Tibial nerve (tissue), 4 donors: ENCODE data around the gene ABT1.

Experiments
- CTCF ChIP-seq, 5 experiments: fragments of 200-600 bp in 3 of 5; fragments of 450-650 bp in 2 of 5; sonication (generic) in 3 of 5; IDR thresholded peaks; one replicate each; pipeline ENCODE4 v1.5.1; 2016 to 2019; ENCODE audit warnings: antibody characterized with exemption in 5 of 5, mild to moderate bottlenecking in 3 of 5, moderate library complexity in 2 of 5
- EP300 ChIP-seq, 2 donors: sonication (generic); formaldehyde crosslinking; IDR thresholded peaks; one replicate each; pipeline ENCODE4 v1.6.1; 2017; ENCODE audit warnings: antibody characterized with exemption in 2 of 2, mild to moderate bottlenecking in 1 of 2
- POLR2A ChIP-seq, 2 donors: fragments of 450-650 bp; IDR thresholded peaks; one replicate each; pipeline ENCODE4 v1.6.1; 2017; ENCODE audit warnings: antibody characterized with exemption in 2 of 2, mild to moderate bottlenecking in 2 of 2, moderate library complexity in 2 of 2

GRCh38 chr6:26554447-26554696, 42.4 kb upstream of the ABT1 start:
- no peak for TF ChIP-seq POLR2A (IDR thresholded peaks at IDR 0.05)
- no peak for TF ChIP-seq CTCF (IDR thresholded peaks at IDR 0.05)
- TF ChIP-seq EP300 (IDR thresholded peaks at IDR 0.05), result no peak
